AG10803 (cell line): ENCODE data around the gene UBE4B.

Source experiments
- DNase-seq: peaks from one replicate; pipeline ENCODE4 v3.0.0; 2010; ENCODE audit warnings: low read depth
- H3K4me3 ChIP-seq: 2 replicates; pipeline ENCODE4 v1.5.1; 2011; ENCODE audit warnings: mild to moderate bottlenecking, low read length, control low read depth
- CTCF ChIP-seq: conservative IDR thresholded peaks from 2 replicates; pipeline ENCODE4 v1.5.1; 2011; ENCODE audit warnings: mild to moderate bottlenecking, low read length, control low read depth, inconsistent platforms

The UBE4B gene

GRCh38 chr1:10084045-10084444, 51.3 kb downstream of the UBE4B start:
- no peak overlapping the region for H3K4me3 ChIP-seq
- TF ChIP-seq CTCF: no peak
- no peak for DNase-seq

GRCh38 chr1:10085076-10085475, 52.3 kb downstream of the UBE4B start:
- DNase-seq: no peak
- no peak for TF ChIP-seq CTCF
- no peak overlapping the region for H3K4me3 ChIP-seq

DNA sequence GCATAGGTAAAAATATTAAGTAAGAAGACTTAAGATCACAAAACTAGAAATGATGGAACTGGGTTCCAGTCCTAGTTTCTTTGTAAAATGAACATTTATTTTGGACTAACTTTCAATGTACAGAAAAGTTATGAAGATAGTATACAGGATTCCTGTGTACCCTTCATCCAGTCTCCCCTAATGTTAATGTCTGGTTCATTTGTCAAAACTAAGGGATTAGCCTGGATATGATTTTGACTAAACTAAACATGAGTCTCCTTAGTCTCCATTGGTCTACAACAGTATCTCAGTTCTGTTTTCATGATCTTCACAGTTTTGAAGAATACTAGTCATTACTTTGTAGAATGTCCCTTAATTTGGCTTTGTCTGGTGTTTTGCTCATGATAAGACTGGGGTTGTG, 54.5 kb downstream of the UBE4B start:
- no peak for DNase-seq
- no peak overlapping the region for H3K4me3 ChIP-seq
- TF ChIP-seq CTCF: no peak

DNA sequence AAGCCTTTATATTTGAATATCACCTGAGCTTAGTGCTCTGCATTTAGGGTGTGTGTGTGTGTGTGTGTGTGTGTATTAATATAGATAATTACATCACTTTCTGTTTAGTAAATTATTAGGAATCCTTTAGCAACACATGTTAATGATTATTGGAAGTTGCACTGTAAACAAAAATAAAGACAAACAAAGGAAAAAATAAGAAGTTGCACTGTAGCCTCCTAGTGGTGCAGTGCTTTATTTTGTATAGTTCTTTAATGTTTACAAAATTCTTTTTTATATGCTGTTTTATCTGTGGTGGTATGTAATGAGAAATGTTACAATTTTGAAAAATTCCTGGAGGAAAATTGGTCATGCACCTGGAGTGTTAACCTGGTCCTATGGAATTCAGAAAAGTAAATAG, 69.2 kb downstream of the UBE4B start:
- H3K4me3 ChIP-seq: no peak overlapping the region
- DNase-seq: no peak
- TF ChIP-seq CTCF: peak; percentile 28

- TF ChIP-seq CTCF: no peak
- no peak overlapping the region for H3K4me3 ChIP-seq
- DNase-seq: no peak
Observed at GRCh38 chr1:10103193-10103592, 70.4 kb downstream of the UBE4B start.

DNA sequence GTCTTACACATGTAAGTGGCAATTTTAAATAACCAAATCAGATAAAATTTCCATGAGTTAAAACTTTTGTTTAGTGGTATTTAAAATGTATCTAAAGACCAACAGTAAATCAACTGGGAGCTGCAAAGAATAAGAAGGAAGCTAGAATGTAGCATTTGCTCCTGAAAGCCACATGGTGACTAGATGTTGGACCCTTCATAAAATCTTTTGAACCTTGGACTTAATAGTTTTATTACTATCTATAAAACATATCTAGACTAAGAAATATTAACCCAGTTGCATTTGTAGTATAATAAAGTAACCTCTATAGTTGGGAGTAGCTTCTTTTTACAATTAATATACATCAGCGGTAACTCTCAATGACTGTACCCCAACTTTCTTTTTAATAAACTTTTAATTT, 72.1 kb downstream of the UBE4B start:
- no peak overlapping the region for H3K4me3 ChIP-seq
- TF ChIP-seq CTCF: no peak
- no peak for DNase-seq

GRCh38 chr1:10105484-10105883, 72.7 kb downstream of the UBE4B start:
- no peak for DNase-seq
- no peak for TF ChIP-seq CTCF
- no peak overlapping the region for H3K4me3 ChIP-seq
